ENCODE measurements around the gene PARVG.

Gene PARVG

GRCh38 chr22:44155115-44155514, 25.6 kb upstream of the PARVG start:
- DNase-seq (ENCODE audit: low spot score): no peak

- no peak for DNase-seq (ENCODE audit: low spot score)
These were observed 22.7 kb upstream of the PARVG start for GRCh38 chr22:44157916-44158618.

- DNase-seq (ENCODE audit: low spot score): no peak
These were observed 21.9 kb upstream of the PARVG start for GRCh38 chr22:44158816-44159215.

GRCh38 chr22:44159221-44159620, 21.5 kb upstream of the PARVG start:
- no peak for DNase-seq (ENCODE audit: low spot score)

GRCh38 chr22:44159811-44160210, 20.9 kb upstream of the PARVG start:
- DNase-seq (ENCODE audit: low spot score): no peak

GRCh38 chr22:44160421-44160820, 20.3 kb upstream of the PARVG start:
- no peak for DNase-seq (ENCODE audit: low spot score)

GRCh38 chr22:44161673-44162072, 19.1 kb upstream of the PARVG start:
- no peak for DNase-seq (ENCODE audit: low spot score)

GRCh38 chr22:44162960-44163359, 17.8 kb upstream of the PARVG start:
- no peak for DNase-seq (ENCODE audit: low spot score)

GRCh38 chr22:44163536-44163935, 17.2 kb upstream of the PARVG start:
- DNase-seq (ENCODE audit: low spot score): no peak

GRCh38 chr22:44164031-44164430, 16.7 kb upstream of the PARVG start:
- DNase-seq (ENCODE audit: low spot score): no peak

- DNase-seq (ENCODE audit: low spot score): no peak
These were observed 15.3 kb upstream of the PARVG start for GRCh38 chr22:44165286-44165874.

- DNase-seq (ENCODE audit: low spot score): no peak
These were observed 14.0 kb upstream of the PARVG start for GRCh38 chr22:44166498-44167276.

- DNase-seq (ENCODE audit: low spot score): no peak
These were observed 13.2 kb upstream of the PARVG start for GRCh38 chr22:44167501-44167900.

GRCh38 chr22:44168206-44168605, 12.5 kb upstream of the PARVG start:
- DNase-seq (ENCODE audit: low spot score): no peak

GRCh38 chr22:44170470-44170869, 10.3 kb upstream of the PARVG start:
- no peak for DNase-seq (ENCODE audit: low spot score)

GRCh38 chr22:44171561-44171960, 9.2 kb upstream of the PARVG start:
- DNase-seq (ENCODE audit: low spot score): no peak

- no peak for DNase-seq (ENCODE audit: low spot score)
These were observed 8.2 kb upstream of the PARVG start for GRCh38 chr22:44172370-44173108.

GRCh38 chr22:44173154-44173553, 7.6 kb upstream of the PARVG start:
- no peak for DNase-seq (ENCODE audit: low spot score)

GRCh38 chr22:44175676-44176075, 5.0 kb upstream of the PARVG start:
- no peak for DNase-seq (ENCODE audit: low spot score)

GRCh38 chr22:44179196-44179988, 1.3 kb upstream of the PARVG start:
- DNase-seq (ENCODE audit: low spot score): no peak

- no peak for DNase-seq (ENCODE audit: low spot score)
These were observed 578 bp upstream of the PARVG start for GRCh38 chr22:44179989-44180705.
